ENCODE measurements around the gene ANKRD11.

The ANKRD11 gene

GRCh38 chr16:89504091-89504490, 13.7 kb upstream of the ANKRD11 start:
- TF ChIP-seq REST (IDR thresholded peaks at IDR 0.05; ENCODE audit: insufficient read depth in 1 of 2, low read depth in 2 of 2, low read length in 2 of 2), result no peak

- TF ChIP-seq REST (IDR thresholded peaks at IDR 0.05; ENCODE audit: insufficient read depth in 1 of 2, low read depth in 2 of 2, low read length in 2 of 2), result no peak
- no peak for TF ChIP-seq SIN3A (IDR thresholded peaks at IDR 0.05; ENCODE audit: borderline replicate concordance, insufficient read depth, low read length)
- TF ChIP-seq TAF1 (IDR thresholded peaks at IDR 0.05; ENCODE audit: borderline replicate concordance, insufficient read depth, low read length), result no peak
- no peak for TF ChIP-seq POLR2AphosphoS5 (IDR thresholded peaks at IDR 0.05; ENCODE audit: low read depth, low read length)
- no peak for TF ChIP-seq FOXP2 (optimal IDR thresholded peaks at IDR 0.05; ENCODE audit: borderline replicate concordance, extremely low read depth, extremely low read length, insufficient read depth)
Observed at GRCh38 chr16:89502081-89502843, 11.9 kb upstream of the ANKRD11 start.

- no peak for TF ChIP-seq TAF1 (IDR thresholded peaks at IDR 0.05; ENCODE audit: borderline replicate concordance, insufficient read depth, low read length)
- TF ChIP-seq FOXP2 (optimal IDR thresholded peaks at IDR 0.05; ENCODE audit: borderline replicate concordance, extremely low read depth, extremely low read length, insufficient read depth), result no peak
- no peak for TF ChIP-seq POLR2AphosphoS5 (IDR thresholded peaks at IDR 0.05; ENCODE audit: low read depth, low read length)
- TF ChIP-seq REST (IDR thresholded peaks at IDR 0.05; ENCODE audit: insufficient read depth in 1 of 2, low read depth in 2 of 2, low read length in 2 of 2), result no peak
- no peak for TF ChIP-seq SIN3A (IDR thresholded peaks at IDR 0.05; ENCODE audit: borderline replicate concordance, insufficient read depth, low read length)
Observed at GRCh38 chr16:89499767-89500166, 9.4 kb upstream of the ANKRD11 start.

GRCh38 chr16:89498839-89499238, 8.5 kb upstream of the ANKRD11 start:
- TF ChIP-seq POLR2AphosphoS5 (IDR thresholded peaks at IDR 0.05; ENCODE audit: low read depth, low read length), result no peak
- TF ChIP-seq TAF1 (IDR thresholded peaks at IDR 0.05; ENCODE audit: borderline replicate concordance, insufficient read depth, low read length), result no peak
- no peak for TF ChIP-seq REST (IDR thresholded peaks at IDR 0.05; ENCODE audit: insufficient read depth in 1 of 2, low read depth in 2 of 2, low read length in 2 of 2)
- no peak for TF ChIP-seq FOXP2 (optimal IDR thresholded peaks at IDR 0.05; ENCODE audit: borderline replicate concordance, extremely low read depth, extremely low read length, insufficient read depth)
- TF ChIP-seq SIN3A (IDR thresholded peaks at IDR 0.05; ENCODE audit: borderline replicate concordance, insufficient read depth, low read length), result no peak

GRCh38 chr16:89495121-89495520, 4.8 kb upstream of the ANKRD11 start:
- TF ChIP-seq FOXP2 (optimal IDR thresholded peaks at IDR 0.05; ENCODE audit: borderline replicate concordance, extremely low read depth, extremely low read length, insufficient read depth), result no peak
- TF ChIP-seq SIN3A (IDR thresholded peaks at IDR 0.05; ENCODE audit: borderline replicate concordance, insufficient read depth, low read length), result no peak
- TF ChIP-seq REST (IDR thresholded peaks at IDR 0.05; ENCODE audit: insufficient read depth in 1 of 2, low read depth in 2 of 2, low read length in 2 of 2), result no peak
- no peak for TF ChIP-seq POLR2AphosphoS5 (IDR thresholded peaks at IDR 0.05; ENCODE audit: low read depth, low read length)
- no peak for TF ChIP-seq TAF1 (IDR thresholded peaks at IDR 0.05; ENCODE audit: borderline replicate concordance, insufficient read depth, low read length)
